ENCODE results near the gene UNC5A. TPM values are rescaled to one million over a fixed set of nuclear protein-coding genes. Genes with fewer than 3 reads are reported as not detected.

The UNC5A gene
- total and polyA plus RNA-seq, 12 donors: 0.01 to 0.35 (median 0.08) TPM; not detected in 7

- no peak for ATAC-seq
- H3K4me1 ChIP-seq: peaks cover 0 to 7% (median 0%) of the 10 kb centered on the region in 9 donors
- intact Hi-C loops (cut with DNase I): no loop called here
- no peaks in the 10 kb centered on the region for H3K36me3 ChIP-seq
- TF ChIP-seq, protein P1, sequence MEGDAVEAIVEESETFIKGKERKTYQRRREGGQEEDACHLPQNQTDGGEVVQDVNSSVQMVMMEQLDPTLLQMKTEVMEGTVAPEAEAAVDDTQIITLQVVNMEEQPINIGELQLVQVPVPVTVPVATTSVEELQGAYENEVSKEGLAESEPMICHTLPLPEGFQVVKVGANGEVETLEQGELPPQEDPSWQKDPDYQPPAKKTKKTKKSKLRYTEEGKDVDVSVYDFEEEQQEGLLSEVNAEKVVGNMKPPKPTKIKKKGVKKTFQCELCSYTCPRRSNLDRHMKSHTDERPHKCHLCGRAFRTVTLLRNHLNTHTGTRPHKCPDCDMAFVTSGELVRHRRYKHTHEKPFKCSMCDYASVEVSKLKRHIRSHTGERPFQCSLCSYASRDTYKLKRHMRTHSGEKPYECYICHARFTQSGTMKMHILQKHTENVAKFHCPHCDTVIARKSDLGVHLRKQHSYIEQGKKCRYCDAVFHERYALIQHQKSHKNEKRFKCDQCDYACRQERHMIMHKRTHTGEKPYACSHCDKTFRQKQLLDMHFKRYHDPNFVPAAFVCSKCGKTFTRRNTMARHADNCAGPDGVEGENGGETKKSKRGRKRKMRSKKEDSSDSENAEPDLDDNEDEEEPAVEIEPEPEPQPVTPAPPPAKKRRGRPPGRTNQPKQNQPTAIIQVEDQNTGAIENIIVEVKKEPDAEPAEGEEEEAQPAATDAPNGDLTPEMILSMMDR (IDR thresholded peaks at IDR 0.05): no peak
- no peak overlapping the region for H3K4me3 ChIP-seq
- 77% methylated on average over 20 of the region's 20 CpGs for WGBS, 2 donors
- peaks cover 0 to 63% (median 46%) of the 10 kb centered on the region in 7 donors for H3K27me3 ChIP-seq
- no peaks in the 10 kb centered on the region for H3K9me3 ChIP-seq
- H3K27ac ChIP-seq: no peak overlapping the region
- no peak for DNase-seq
Observed at GRCh38 chr5:176874198-176874780, 63.9 kb downstream of the UNC5A start.

DNA sequence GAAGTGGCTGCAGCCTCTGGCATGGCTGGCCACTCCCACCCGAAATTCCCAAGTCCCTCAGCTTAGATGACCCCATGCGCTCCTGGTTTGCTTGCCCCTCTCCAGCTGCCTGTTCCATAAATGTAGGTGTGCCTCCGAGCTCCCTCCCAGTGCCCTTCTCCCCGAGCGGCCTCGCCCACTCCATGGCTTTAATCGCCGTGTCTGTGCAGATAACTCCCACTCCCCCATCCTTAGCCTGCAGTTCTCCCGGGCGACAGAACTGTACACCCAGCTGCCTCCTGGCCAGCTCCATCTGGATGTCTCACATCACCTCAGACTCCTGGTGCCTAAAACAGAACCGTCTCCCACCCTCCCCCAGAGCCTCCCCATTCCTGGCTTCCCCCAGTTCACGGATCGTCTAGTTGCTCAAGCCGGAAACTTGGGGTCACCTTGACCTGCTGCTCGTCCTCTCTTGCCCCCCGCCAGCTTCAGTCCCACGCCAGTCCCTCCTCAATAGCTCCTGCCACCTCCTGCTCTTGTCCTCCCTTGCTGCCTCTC, 64.7 kb downstream of the UNC5A start:
- H3K4me3 ChIP-seq: no peak overlapping the region
- peaks cover 0 to 7% (median 0%) of the 10 kb centered on the region in 9 donors for H3K4me1 ChIP-seq
- ATAC-seq: no peak
- WGBS, 2 donors: 39 to 42% methylated on average over 17 of the region's 17 CpGs
- no peaks in the 10 kb centered on the region for H3K9me3 ChIP-seq
- peaks cover 0 to 3% (median 0%) of the 10 kb centered on the region in 9 donors for H3K36me3 ChIP-seq
- intact Hi-C loops (cut with DNase I): no loop called here
- no peak overlapping the region for H3K27ac ChIP-seq
- H3K27me3 ChIP-seq: peaks cover 0 to 61% (median 44%) of the 10 kb centered on the region in 7 donors
- TF ChIP-seq, protein P1 (IDR thresholded peaks at IDR 0.05): no peak
- no peak for DNase-seq

DNA sequence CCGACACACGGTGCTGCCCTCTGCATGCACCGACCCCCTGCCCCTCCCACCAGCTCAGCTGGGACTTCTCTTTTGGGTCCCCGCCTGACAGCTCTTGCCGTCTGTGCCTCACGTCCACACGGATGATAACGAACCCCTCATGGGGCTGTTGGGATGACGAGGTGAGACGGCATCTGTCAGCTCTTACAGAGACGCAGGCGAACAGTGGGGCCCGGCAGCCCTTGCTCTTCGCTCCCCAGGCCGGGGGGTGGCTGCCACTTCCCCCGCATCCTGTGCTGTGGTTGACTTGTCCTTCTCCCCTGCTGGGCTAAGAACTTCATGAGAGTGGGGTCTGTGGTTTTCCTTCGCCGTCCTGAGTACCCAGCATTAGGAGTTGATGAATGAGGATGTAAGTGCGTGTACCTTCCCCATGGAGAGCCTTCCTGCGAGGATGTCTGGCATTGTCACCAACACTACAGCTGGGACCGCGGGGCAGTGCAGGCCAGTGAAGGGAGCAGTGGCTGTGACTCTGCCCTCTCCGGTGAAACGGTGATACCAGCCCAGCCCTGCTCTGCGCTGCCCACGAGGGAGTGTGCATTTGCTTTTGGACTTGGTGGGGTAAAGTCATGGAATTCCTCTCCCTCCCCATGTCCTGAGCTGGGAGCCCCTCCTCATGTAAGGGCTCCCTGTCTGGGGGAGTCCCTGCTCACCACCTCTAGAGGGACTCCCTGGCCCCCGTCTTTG, 65.6 kb downstream of the UNC5A start:
- no peak for ATAC-seq
- no peaks in the 10 kb centered on the region for H3K9me3 ChIP-seq
- H3K36me3 ChIP-seq: peaks cover 0 to 12% (median 0%) of the 10 kb centered on the region in 9 donors
- no peak overlapping the region for H3K27ac ChIP-seq
- H3K4me3 ChIP-seq: no peak overlapping the region
- DNase-seq: no peak
- intact Hi-C loops (cut with DNase I): no loop called here
- TF ChIP-seq, protein P1 (IDR thresholded peaks at IDR 0.05): no peak
- peaks cover 0 to 7% (median 0%) of the 10 kb centered on the region in 9 donors for H3K4me1 ChIP-seq
- 23 to 24% methylated on average over 27 of the region's 27 CpGs for WGBS, 2 donors
- peaks cover 0 to 57% (median 40%) of the 10 kb centered on the region in 7 donors for H3K27me3 ChIP-seq

DNA sequence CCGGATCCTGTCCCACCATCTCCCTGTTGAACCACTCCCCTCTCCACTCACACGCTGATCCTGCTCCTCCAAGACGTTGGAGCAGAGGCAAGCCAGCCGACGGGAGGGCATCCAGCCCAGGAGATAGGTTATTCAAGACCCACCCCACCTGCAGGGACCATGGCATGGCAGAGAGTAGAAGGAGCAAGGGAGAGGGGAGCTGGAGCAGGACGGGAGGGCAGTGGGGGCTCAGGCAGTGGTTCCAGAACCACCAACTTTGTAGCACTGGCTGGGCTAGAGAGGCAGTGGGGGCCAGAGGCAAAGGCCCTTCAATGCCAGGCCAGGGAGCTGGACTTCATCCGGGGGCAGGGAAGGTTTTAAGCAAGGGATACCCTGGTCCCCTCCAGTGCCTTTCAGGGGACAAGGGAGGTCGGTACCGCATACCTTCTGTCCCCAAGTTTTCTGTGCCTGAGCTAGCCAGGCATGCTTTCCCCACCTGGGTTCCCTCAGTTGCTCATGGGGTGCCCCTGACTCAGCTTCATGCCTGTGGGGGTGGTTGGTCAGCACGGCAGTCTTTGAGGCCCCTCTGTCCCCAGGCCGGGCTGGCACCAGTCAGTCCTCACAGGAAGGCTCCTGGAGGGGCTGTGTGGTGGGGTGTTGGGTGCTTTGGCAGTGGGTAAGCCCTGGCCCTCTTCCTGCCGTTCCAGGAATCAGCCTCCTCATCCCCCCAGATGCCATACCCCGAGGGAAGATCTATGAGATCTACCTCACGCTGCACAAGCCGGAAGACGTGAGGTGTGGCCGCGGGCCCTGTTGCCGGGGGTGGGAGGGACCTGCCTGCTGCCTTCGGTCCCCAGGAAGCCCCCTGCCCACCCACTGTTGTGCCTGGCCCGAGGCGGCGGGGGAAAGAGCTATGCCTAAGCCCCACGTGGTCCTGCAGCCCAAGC, 66.4 kb downstream of the UNC5A start:
- H3K9me3 ChIP-seq: no peaks in the 10 kb centered on the region
- H3K27ac ChIP-seq: no peak overlapping the region
- DNase-seq (no peak), ATAC-seq (no peak)
- H3K36me3 ChIP-seq: peaks cover 0 to 19% (median 0%) of the 10 kb centered on the region in 9 donors
- TF ChIP-seq, protein P1 (IDR thresholded peaks at IDR 0.05): no peak
- WGBS, 2 donors: 70 to 71% methylated on average over 24 of the region's 24 CpGs
- no peak overlapping the region for H3K4me3 ChIP-seq
- peaks cover 0 to 7% (median 0%) of the 10 kb centered on the region in 9 donors for H3K4me1 ChIP-seq
- intact Hi-C loops (cut with DNase I): no loop called here
- peaks cover 0 to 57% (median 40%) of the 10 kb centered on the region in 7 donors for H3K27me3 ChIP-seq
